HepG2 (cell line): ENCODE measurements around the gene ZNF451. TPM values are rescaled to one million over a fixed set of nuclear protein-coding genes. Genes with fewer than 3 reads are reported as not detected.

Experiments
- ATAC-seq: fragments of 200-7000 bp; cut with Tn5 transposase; 3 replicates; pipeline ENCODE4 v1.9.1; 2020; ENCODE audit warnings: mild to moderate bottlenecking, moderate library complexity
- BruUV-seq: library from RNA; stranded (reverse); fragments of 400-500 nt; replicated peaks from 2 replicates; lab custom pipeline; 2021; lab: Mats Ljungman, UMichigan
- CTCF ChIA-PET: fragments of 300-600 bp; formaldehyde crosslinking; extraction: SDS; loops from one replicate; lab custom pipeline; 2021; ENCODE audit warnings: low total read pairs, inconsistent platforms, low intra/inter-chr PET ratio; lab: Yijun Ruan, JAX
- POLR2A ChIA-PET: fragments of 350-600 bp; sonication (Branson Sonifier 250); formaldehyde crosslinking; loops from one replicate; lab custom pipeline; 2020; ENCODE audit warnings: antibody characterized with exemption, inconsistent platforms; lab: Yijun Ruan, JAX
- DNase-seq: peaks from one replicate; pipeline ENCODE4 v3.0.0-alpha.2; 2015; ENCODE audit warnings: low spot score
- FAIRE-seq: peaks from 3 replicates; lab custom pipeline; 2011; peaks lifted over from hg19 to GRCh38; lab: Jason Lieb, UNC
- H2AFZ ChIP-seq: one replicate; pipeline ENCODE4 v1.6.1; 2011; ENCODE audit warnings: low read length, inconsistent platforms
- H3K27ac ChIP-seq: fragments of 300-600 bp; 3 replicates; pipeline ENCODE4 v1.8.0; 2011; ENCODE audit warnings: mixed run types, mild to moderate bottlenecking, mixed read lengths, low read length, inconsistent platforms; ENCODE audit not compliant: insufficient read depth; ENCODE audit errors: extremely low read length
- H3K27me3 ChIP-seq, 2 experiments: fragments of 200-600 bp in 1 of 2; 2 replicates in 1 of 2; 3 replicates in 1 of 2; pipeline versions ENCODE4 v1.6.0 to v1.8.0; 2011; ENCODE audit warnings: low read length in 2 of 2, mild to moderate bottlenecking in 2 of 2, moderate library complexity in 2 of 2, inconsistent platforms in 1 of 2; ENCODE audit not compliant: insufficient read depth in 2 of 2, control insufficient read depth in 1 of 2
- H3K36me3 ChIP-seq, 2 experiments: fragments of 200-600 bp in 1 of 2; replicated peaks in 1 of 2; 2 replicates in 1 of 2; 3 replicates in 1 of 2; pipeline versions ENCODE4 v1.5.1 to v1.8.0; 2011; ENCODE audit warnings: low read length in 2 of 2, inconsistent platforms in 1 of 2; ENCODE audit not compliant: insufficient read depth in 2 of 2, control insufficient read depth in 1 of 2
- H3K4me1 ChIP-seq: 2 replicates; pipeline ENCODE4 v1.5.1; 2012; ENCODE audit warnings: low read length, inconsistent platforms; ENCODE audit not compliant: insufficient read depth
- H3K4me2 ChIP-seq: 2 replicates; pipeline ENCODE4 v1.6.0; 2011; ENCODE audit warnings: low read depth, low read length, inconsistent platforms
- H3K4me3 ChIP-seq, 3 experiments: fragments of 200-600 bp in 1 of 3; sonication (generic), shearing (Covaris generic) in 1 of 3; replicated peaks in 1 of 3; 2 replicates each; pipeline ENCODE4 v1.5.1; 2011 to 2016; ENCODE audit warnings: low read length in 3 of 3, inconsistent platforms in 2 of 3, low read depth in 2 of 3, mild to moderate bottlenecking in 2 of 3, control low read depth in 1 of 3, mixed read lengths in 1 of 3; ENCODE audit not compliant: insufficient read depth in 1 of 3
- H3K79me2 ChIP-seq: one replicate; pipeline ENCODE4 v1.6.1; 2011; ENCODE audit warnings: low read length, inconsistent platforms; ENCODE audit not compliant: insufficient read depth
- H3K9ac ChIP-seq: 2 replicates; pipeline ENCODE4 v1.6.0; 2011; ENCODE audit warnings: mild to moderate bottlenecking, low read depth, low read length, inconsistent platforms; ENCODE audit not compliant: insufficient read depth
- H3K9me3 ChIP-seq: 2 replicates; pipeline ENCODE4 v1.5.1; 2012; ENCODE audit warnings: mild to moderate bottlenecking, low read length
- H4K20me1 ChIP-seq: 2 replicates; pipeline ENCODE4 v1.6.0; 2011; ENCODE audit warnings: inconsistent platforms, mild to moderate bottlenecking, low read length, moderate library complexity; ENCODE audit not compliant: insufficient read depth
- AGO1 ChIP-seq: fragments of 200-400 bp; formaldehyde crosslinking; IDR thresholded peaks from 2 replicates; pipeline ENCODE4 v1.6.1; 2017; ENCODE audit warnings: mild to moderate bottlenecking, low read depth, low read length, moderate library complexity; ENCODE audit not compliant: poor library complexity, severe bottlenecking
- FOXJ3 ChIP-seq: sonication (generic); formaldehyde crosslinking; IDR thresholded peaks from 2 replicates; pipeline ENCODE4 v1.4.0; 2020; ENCODE audit warnings: missing genetic modification reagents, mild to moderate bottlenecking, borderline replicate concordance
- JUN ChIP-seq: sonication (generic); formaldehyde crosslinking; IDR thresholded peaks from 2 replicates; pipeline ENCODE4 v1.4.0; 2020; ENCODE audit warnings: mild to moderate bottlenecking, missing genetic modification reagents
- KAT2B ChIP-seq: fragments of 150-350 bp; IDR thresholded peaks from 2 replicates; pipeline ENCODE4 v1.6.1; 2014; ENCODE audit warnings: low read depth, low read length, borderline replicate concordance
- PLSCR1 ChIP-seq: sonication (generic); formaldehyde crosslinking; IDR thresholded peaks from 2 replicates; pipeline ENCODE4 v1.5.0; 2020; ENCODE audit warnings: missing genetic modification reagents, mild to moderate bottlenecking, borderline replicate concordance
- STAT6 ChIP-seq: sonication (generic); formaldehyde crosslinking; IDR thresholded peaks from 2 replicates; pipeline ENCODE4 v1.4.0; 2020; ENCODE audit warnings: missing genetic modification reagents, mild to moderate bottlenecking, borderline replicate concordance
- ZC3H4 ChIP-seq: sonication (generic); formaldehyde crosslinking; IDR thresholded peaks from 2 replicates; pipeline ENCODE4 v1.4.0; 2020; ENCODE audit warnings: missing genetic modification reagents, borderline replicate concordance
- ZNF44 ChIP-seq: sonication (generic); formaldehyde crosslinking; IDR thresholded peaks from 2 replicates; pipeline ENCODE4 v1.5.1; 2020; ENCODE audit warnings: mild to moderate bottlenecking, missing genetic modification reagents
- ZNF549 ChIP-seq: sonication (generic); formaldehyde crosslinking; IDR thresholded peaks from 2 replicates; pipeline ENCODE4 v1.5.0; 2020; ENCODE audit warnings: missing genetic modification reagents
- WGBS: methylation state at CpG from one replicate; pipeline ENCODE4 v1.1.6; 2017; ENCODE audit warnings: low lambda C conversion rate; 5-methylcytosine and 5-hydroxymethylcytosine counted together
- in situ Hi-C: cut with HindIII; loops from 2 replicates; pipeline ENCODE4 v1.10.0; 2017; ENCODE audit warnings: low pct_unique_long_range_greater_than_20kb; ENCODE audit not compliant: extremely low pct_ligation_motif_present
- intact Hi-C: fragments of 100-400 bp; cut with micrococcal nuclease; formaldehyde crosslinking; loops from one replicate; pipeline ENCODE4 v1.10.0; 2022; ENCODE audit not compliant: unreplicated experiment
- polyA plus RNA-seq, 8 experiments: library from polyadenylated mRNA; depleted of rRNA in 3 of 8; stranded (reverse) in 7 of 8; unstranded in 1 of 8; fragments of >200 nt; fragmentation: Illumina TruSeq in 4 of 8; extraction: Trizol in 4 of 8; gene quantifications; 2 replicates each; pipeline versions ENCODE4 v1.2.1 to v1.2.3, GENCODE V29; 2011 to 2016; ENCODE audit warnings: low read depth in 4 of 8, missing spikeins in 1 of 8, mixed read lengths in 1 of 8; ENCODE audit not compliant: insufficient read depth in 1 of 8
- total RNA-seq, 5 experiments: library from RNA; depleted of rRNA; stranded (reverse); fragments of >200 nt; fragmentation: Illumina TruSeq; extraction: Trizol; gene quantifications; 2 replicates each; pipeline ENCODE4 v1.2.3, GENCODE V29; 2016; ENCODE audit warnings: low read depth in 1 of 5
- TF ChIP-seq, protein P1 (sequence below): sonication (generic); formaldehyde crosslinking; IDR thresholded peaks from 2 replicates; pipeline ENCODE4 v1.5.0; 2020; ENCODE audit warnings: mild to moderate bottlenecking, missing genetic modification reagents

ZNF451 gene
- total and polyA plus RNA-seq, 2 of the 13 experiments (the other 11 are each of a cell fraction or from before 2014, with no cell fraction given): 32.1 to 65.7 TPM

GRCh38 chr6:57138026-57138425, 48.0 kb downstream of the ZNF451 start:
- Histone ChIP-seq H3K9ac (no peak overlapping the region), H3K4me3 (no peak overlapping the region), H3K9me3 (no peaks in the 10 kb centered on the region), H3K27ac (no peak overlapping the region), H4K20me1 (no peaks in the 10 kb centered on the region), H3K79me2 (no peaks in the 10 kb centered on the region), H3K4me2 (no peak overlapping the region), H3K27me3 (no peaks in the 10 kb centered on the region), H3K4me1 (peaks cover 25% of the 10 kb centered on the region), H3K36me3 (peaks cover 6 to 44% of the 10 kb centered on the region in 2 experiments), H2AFZ (no peak overlapping the region)
- intact Hi-C loops (no loop called here), in situ Hi-C loops (no loop called here)
- ChIA-PET CTCF (no interaction called here), POLR2A (no interaction called here)
- no peak for FAIRE-seq
- WGBS: 96% methylated on average over 11 of the region's 11 CpGs
- no TSS peak for BruUV-seq
- no peak for ATAC-seq
- TF ChIP-seq AGO1: no peak
- TF ChIP-seq ZC3H4 (CRISPR knock-in tag): no peak
- no peak for DNase-seq

GRCh38 chr6:57141451-57142177, 51.6 kb downstream of the ZNF451 start:
- POLR2A ChIA-PET: interaction anchor here (1.1 to 1.6 kb wide), 2 partner anchors 30 to 52 kb away, joined by 6 read pairs; partner anchors contain the start of genes BAG2 and ZNF451
- no peak overlapping the region for H3K9ac ChIP-seq
- intact Hi-C loops (loop anchor here (2.0 kb wide), 2 partner anchors 31 to 49 kb away; partner anchors contain the start of gene BAG2), in situ Hi-C loops (no loop called here)
- H3K27me3 ChIP-seq: no peaks in the 10 kb centered on the region
- peaks cover 9 to 23% of the 10 kb centered on the region in 2 experiments for H3K36me3 ChIP-seq
- H3K79me2 ChIP-seq: no peaks in the 10 kb centered on the region
- BruUV-seq: no TSS peak
- H3K4me3 ChIP-seq: no peak overlapping the region; a peak in 1 of 6 replicates
- DNase-seq: peak; percentile 83
- H3K4me1 ChIP-seq: peaks cover 25% of the 10 kb centered on the region
- 24% methylated on average over 4 of the region's 4 CpGs for WGBS
- peak; percentile 66 for FAIRE-seq
- CTCF ChIA-PET: no interaction called here
- H2AFZ ChIP-seq: no peak overlapping the region
- no peaks in the 10 kb centered on the region for H3K9me3 ChIP-seq
- H4K20me1 ChIP-seq: no peaks in the 10 kb centered on the region
- peak; percentile 97 for ATAC-seq
- peak overlapping the region; percentile 12 for H3K27ac ChIP-seq
- H3K4me2 ChIP-seq: 0 out of 2 replicates have a peak overlapping the region, but pooled peaks have one; percentile 20
- TF ChIP-seq KAT2B (no peak), ZNF549 (CRISPR knock-in tag) (no peak), PLSCR1 (CRISPR knock-in tag) (no peak), STAT6 (CRISPR knock-in tag) (no peak), ZNF44 (CRISPR knock-in tag) (no peak), JUN (CRISPR knock-in tag) (no peak), FOXJ3 (CRISPR knock-in tag) (peak; percentile 70; the same call in 1 of the 2 replicates)
- TF ChIP-seq, protein P1, sequence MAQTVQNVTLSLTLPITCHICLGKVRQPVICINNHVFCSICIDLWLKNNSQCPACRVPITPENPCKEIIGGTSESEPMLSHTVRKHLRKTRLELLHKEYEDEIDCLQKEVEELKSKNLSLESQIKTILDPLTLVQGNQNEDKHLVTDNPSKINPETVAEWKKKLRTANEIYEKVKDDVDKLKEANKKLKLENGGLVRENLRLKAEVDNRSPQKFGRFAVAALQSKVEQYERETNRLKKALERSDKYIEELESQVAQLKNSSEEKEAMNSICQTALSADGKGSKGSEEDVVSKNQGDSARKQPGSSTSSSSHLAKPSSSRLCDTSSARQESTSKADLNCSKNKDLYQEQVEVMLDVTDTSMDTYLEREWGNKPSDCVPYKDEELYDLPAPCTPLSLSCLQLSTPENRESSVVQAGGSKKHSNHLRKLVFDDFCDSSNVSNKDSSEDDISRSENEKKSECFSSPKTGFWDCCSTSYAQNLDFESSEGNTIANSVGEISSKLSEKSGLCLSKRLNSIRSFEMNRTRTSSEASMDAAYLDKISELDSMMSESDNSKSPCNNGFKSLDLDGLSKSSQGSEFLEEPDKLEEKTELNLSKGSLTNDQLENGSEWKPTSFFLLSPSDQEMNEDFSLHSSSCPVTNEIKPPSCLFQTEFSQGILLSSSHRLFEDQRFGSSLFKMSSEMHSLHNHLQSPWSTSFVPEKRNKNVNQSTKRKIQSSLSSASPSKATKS (CRISPR knock-in tag): no peak
